T47D (cell line): ENCODE results near the gene CCM2L.

ENCODE experiments used
- DNase-seq, 2 experiments: peaks; one replicate each; pipeline versions ENCODE4 v3.0.0 to v3.0.0-alpha.2; 2011 to 2012; ENCODE audit warnings: low read depth in 1 of 2, low spot score in 1 of 2
- JUND ChIP-seq: IDR thresholded peaks from 2 replicates; pipeline ENCODE4 v1.6.1; 2012; ENCODE audit warnings: low read depth
- in situ Hi-C: cut with HindIII; loops from 2 replicates; pipeline ENCODE4 v1.10.0; 2016; ENCODE audit warnings: low sequenced_read_pairs, low pct_unique_long_range_greater_than_20kb

CCM2L gene

GRCh38 chr20:32010101-32010500 is at the start of gene CCM2L:
TSS of gene CCM2L (plus strand) at chr20:32010438. CDS start at chr20:32010455, 17 bp downstream.
- in situ Hi-C loops = no loop called here

DNA sequence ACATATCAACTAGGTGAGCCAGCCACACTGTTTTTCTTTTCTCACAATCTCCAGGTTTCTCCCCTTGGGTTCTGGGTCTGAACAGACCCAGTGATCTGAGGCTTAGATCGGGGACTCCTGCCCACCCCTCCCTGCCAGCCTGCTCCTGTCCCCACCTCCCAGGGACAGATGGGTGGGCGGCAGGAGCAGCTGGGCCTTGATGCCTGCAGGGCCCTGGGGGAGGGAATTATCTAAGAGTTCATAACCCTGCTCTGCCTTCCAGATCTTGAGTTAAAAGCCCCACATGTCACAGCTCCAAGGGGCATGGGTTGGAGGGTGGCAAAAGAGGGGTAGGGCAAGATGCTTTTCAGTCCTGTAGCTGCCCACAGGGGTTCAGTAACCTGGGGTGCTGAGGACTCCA is 47.5 kb upstream of the CCM2L start:
- no peak for TF ChIP-seq JUND
- DNase-seq = no peak
- in situ Hi-C loops = no loop called here

More at GRCh38 chr20:32010101-32010500, at the start of gene CCM2L:
- DNase-seq = no peak
- no peak for TF ChIP-seq JUND

DNA sequence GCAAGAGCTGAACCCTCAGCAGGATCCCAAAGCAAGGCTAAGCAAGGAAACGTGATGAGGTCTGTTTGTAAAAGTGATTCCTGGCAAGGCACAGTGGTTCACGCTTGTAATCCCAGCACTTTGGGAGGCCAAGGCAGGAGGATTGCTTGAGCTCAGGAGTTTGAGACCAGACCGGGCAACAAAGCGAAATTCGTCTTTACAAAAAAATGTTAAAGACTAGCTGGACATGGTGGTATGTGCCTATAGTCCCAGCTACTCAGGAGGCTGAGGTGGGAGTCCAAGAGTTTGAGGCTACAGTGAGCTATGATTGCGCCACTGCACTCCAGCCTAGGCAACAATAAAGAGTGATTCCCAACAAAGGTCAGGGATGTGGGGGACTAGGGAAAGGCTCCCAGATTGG is 46.3 kb upstream of the CCM2L start:
- no peak for DNase-seq
- in situ Hi-C loops = no loop called here
- TF ChIP-seq JUND = no peak

- DNase-seq = no peak
- in situ Hi-C loops = no loop called here
- TF ChIP-seq JUND = no peak
Observed at GRCh38 chr20:31966991-31967655, 43.1 kb upstream of the CCM2L start.

DNA sequence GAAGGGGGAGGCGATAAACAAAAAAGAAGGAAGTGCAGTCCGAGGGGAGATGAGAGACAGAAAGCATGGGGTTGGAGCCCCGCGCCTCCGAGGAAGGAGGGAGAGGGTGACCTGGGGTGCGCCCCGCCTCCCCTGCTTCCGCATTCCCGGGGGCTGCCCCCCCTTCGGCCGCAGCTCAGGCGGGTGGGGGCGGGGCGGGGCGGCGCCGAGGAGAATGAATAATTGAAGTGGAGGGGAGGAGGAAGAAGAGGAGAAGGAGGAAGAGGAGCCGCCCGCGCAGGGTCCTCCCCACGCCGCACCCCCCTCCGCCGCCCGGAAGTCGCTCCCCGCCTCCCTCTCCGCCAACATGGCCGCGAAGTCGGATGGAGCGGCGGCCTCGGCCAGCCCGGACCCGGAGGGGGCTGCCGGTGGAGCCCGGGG is 42.4 kb upstream of the CCM2L start, which contains the start of gene XKR7:
XKR7 (plus strand) TSS at position 322 of the 420 bp plus-strand sequence; CDS start at position 347, 25 bp downstream.
- in situ Hi-C loops = no loop called here
- DNase-seq = peak; percentile 70 to 84
- TF ChIP-seq JUND = no peak

- DNase-seq = peak; percentile 88 to 95
- TF ChIP-seq JUND = no peak
- in situ Hi-C loops = no loop called here
Observed at GRCh38 chr20:31968291-31969126, 41.7 kb upstream of the CCM2L start.

GRCh38 chr20:31969991-31970390 is 40.2 kb upstream of the CCM2L start:
- DNase-seq = no peak
- in situ Hi-C loops = no loop called here
- TF ChIP-seq JUND = no peak

DNA sequence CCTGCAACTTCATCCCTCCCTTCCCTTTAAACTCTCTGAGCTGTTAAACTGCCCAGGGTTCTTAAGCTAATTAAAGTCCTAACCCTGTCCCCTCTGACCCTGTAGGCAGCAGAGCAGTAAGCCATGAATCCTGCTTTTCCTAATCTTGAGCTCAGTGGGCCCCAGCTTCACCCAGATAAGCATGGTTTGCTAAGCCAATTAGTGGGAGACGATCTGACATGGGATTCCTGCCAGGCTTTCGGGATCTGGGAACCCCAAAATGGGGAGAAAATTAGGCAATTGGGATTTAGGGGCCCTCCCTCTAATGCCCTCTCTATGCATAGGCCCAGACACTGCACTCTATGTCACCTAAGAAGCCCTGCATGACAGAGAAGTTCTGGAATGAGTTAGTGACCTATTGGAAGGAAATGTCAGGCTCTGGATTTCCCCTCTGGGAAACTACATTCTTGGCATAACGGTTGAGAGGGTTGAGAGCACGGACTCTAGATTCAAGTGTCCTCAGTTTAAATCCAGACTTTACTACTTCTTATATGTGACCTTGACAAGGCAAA is 37.7 kb upstream of the CCM2L start:
- TF ChIP-seq JUND = no peak
- in situ Hi-C loops = no loop called here
- DNase-seq = peak; percentile 55 to 88

- in situ Hi-C loops = no loop called here
- no peak for DNase-seq
- TF ChIP-seq JUND = no peak
Observed at GRCh38 chr20:31974296-31974695, 35.9 kb upstream of the CCM2L start.

DNA sequence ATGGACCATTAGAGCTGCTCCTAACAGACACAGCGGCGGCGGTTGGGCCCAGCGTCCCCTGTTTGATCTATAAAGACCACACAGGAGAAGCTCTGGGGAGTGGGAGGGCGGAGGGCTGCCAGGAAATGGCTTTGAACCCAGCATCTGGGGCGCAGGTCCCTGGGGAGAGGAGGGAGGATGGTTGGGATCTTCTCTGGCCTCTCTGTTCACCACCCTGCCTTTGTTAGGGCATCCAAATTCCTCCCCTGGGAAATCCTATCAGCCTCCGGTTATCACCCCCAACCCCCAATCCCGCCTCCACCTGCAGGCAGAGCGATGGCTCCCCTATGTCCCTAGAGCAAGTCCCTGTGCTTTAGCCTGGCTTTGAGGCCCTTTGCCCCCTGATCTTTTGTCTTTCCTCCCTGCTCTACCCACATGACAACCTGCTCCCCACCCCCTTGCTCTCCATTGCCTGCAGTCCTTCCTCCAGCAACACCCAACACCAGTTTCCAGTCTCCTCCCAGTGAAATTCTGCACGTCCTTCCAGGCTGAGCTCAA is 35.2 kb upstream of the CCM2L start:
- in situ Hi-C loops = no loop called here
- peak in 1 of 2 experiments; percentile 41 for DNase-seq
- TF ChIP-seq JUND = no peak

- no peak for TF ChIP-seq JUND
- DNase-seq = no peak
- in situ Hi-C loops = no loop called here
Observed at GRCh38 chr20:31975874-31976273, 34.4 kb upstream of the CCM2L start.

GRCh38 chr20:31977080-31977479 is 33.2 kb upstream of the CCM2L start:
- TF ChIP-seq JUND = no peak
- in situ Hi-C loops = no loop called here
- DNase-seq = no peak
